Activated naive CD4-positive, alpha-beta T cell treated with Interleukin-2 at 50 U/mL for 16 hours (primary cell): ENCODE results near the gene TENM4.
"Not testable (repeated sequence)": the region's sequence is repeated elsewhere in the genome, so short reads cannot be mapped to it uniquely, and the experiment has no call there.

Source experiments
- DNase-seq: peaks from one replicate; pipeline ENCODE4 v3.0.0-alpha.2; 2020

TENM4 gene

GRCh38 chr11:79200398-79201070 lies 240.3 kb downstream of the TENM4 start:
- no peak for DNase-seq

GRCh38 chr11:79199729-79200354 lies 241.0 kb downstream of the TENM4 start:
- DNase-seq, result no peak

- DNase-seq, result no peak
Measured at GRCh38 chr11:79198898-79199250, 242.0 kb downstream of the TENM4 start.

GRCh38 chr11:79198203-79198897 lies 242.5 kb downstream of the TENM4 start:
- no peak for DNase-seq

GRCh38 chr11:79196950-79197349 lies 243.9 kb downstream of the TENM4 start:
- DNase-seq, result no peak

- no peak for DNase-seq
Measured at GRCh38 chr11:79195209-79195608, 245.6 kb downstream of the TENM4 start.

- DNase-seq, result no peak
Measured at GRCh38 chr11:79193663-79194310, 247.0 kb downstream of the TENM4 start.

GRCh38 chr11:79192836-79193235 lies 248.0 kb downstream of the TENM4 start:
- DNase-seq, result no peak

GRCh38 chr11:79191716-79192115 lies 249.1 kb downstream of the TENM4 start:
- DNase-seq, result not testable (repeated sequence)

GRCh38 chr11:79190553-79190952 lies 250.3 kb downstream of the TENM4 start:
- not testable (repeated sequence) for DNase-seq

GRCh38 chr11:79189601-79190000 lies 251.2 kb downstream of the TENM4 start:
- DNase-seq, result no peak

- DNase-seq, result no peak
Measured at GRCh38 chr11:79189055-79189454, 251.8 kb downstream of the TENM4 start.

- DNase-seq, result no peak
Measured at GRCh38 chr11:79186669-79187068, 254.2 kb downstream of the TENM4 start.

- no peak for DNase-seq
Measured at GRCh38 chr11:79185351-79185750, 255.5 kb downstream of the TENM4 start.

- DNase-seq, result no peak
Measured at GRCh38 chr11:79184285-79184684, 256.5 kb downstream of the TENM4 start.

- DNase-seq, result no peak
Measured at GRCh38 chr11:79182794-79183193, 258.0 kb downstream of the TENM4 start.

GRCh38 chr11:79179087-79179486 lies 261.7 kb downstream of the TENM4 start:
- no peak for DNase-seq

- no peak for DNase-seq
Measured at GRCh38 chr11:79174045-79175008, 266.5 kb downstream of the TENM4 start.

GRCh38 chr11:79173615-79174014 lies 267.2 kb downstream of the TENM4 start:
- DNase-seq, result no peak

- no peak for DNase-seq
Measured at GRCh38 chr11:79170321-79170720, 270.5 kb downstream of the TENM4 start.

- DNase-seq, result no peak
Measured at GRCh38 chr11:79168530-79169110, 272.2 kb downstream of the TENM4 start.
